Caco-2 (cell line): ENCODE data around the gene CFAP97. TPM values are rescaled to one million over a fixed set of nuclear protein-coding genes. Genes with fewer than 3 reads are reported as not detected.
"Not testable (repeated sequence)": the region's sequence is repeated elsewhere in the genome, so short reads cannot be mapped to it uniquely, and the experiment has no call there.

Experiments used
- BruUV-seq: library from RNA; stranded (reverse); fragments of 400-500 nt; replicated peaks from 2 replicates; lab custom pipeline; 2021; lab: Mats Ljungman, UMichigan
- CTCF ChIA-PET: fragments of 300-600 bp; sonication (Branson Sonifier 250); formaldehyde crosslinking; loops from one replicate; lab custom pipeline; 2022; ENCODE audit warnings: antibody characterized with exemption; lab: Charles Lee
- POLR2A ChIA-PET: fragments of 300-600 bp; sonication (Branson Sonifier 250); formaldehyde crosslinking; loops from one replicate; lab custom pipeline; 2022; ENCODE audit warnings: antibody characterized with exemption; lab: Charles Lee
- DNase-seq, 2 experiments: peaks; one replicate each; pipeline versions ENCODE4 v3.0.0 to v3.0.0-alpha.2; 2020 to 2022
- H3K27me3 ChIP-seq: replicated peaks from 2 replicates; pipeline ENCODE4 v1.6.0; 2011; ENCODE audit warnings: low read length; ENCODE audit not compliant: control insufficient read depth, insufficient read depth
- H3K36me3 ChIP-seq: 2 replicates; pipeline ENCODE4 v1.5.1; 2011; ENCODE audit warnings: low read length; ENCODE audit not compliant: control insufficient read depth, insufficient read depth
- H3K4me1 ChIP-seq: fragments of 250-450 bp; sonication (Bioruptor Pico); 2 replicates; pipeline ENCODE4 v1.5.1; 2020; ENCODE audit warnings: mild to moderate bottlenecking
- H3K4me3 ChIP-seq: 2 replicates; pipeline ENCODE4 v1.5.1; 2011; ENCODE audit warnings: low read depth, mild to moderate bottlenecking, control low read depth, low read length
- H3K9me3 ChIP-seq: fragments of 250-450 bp; sonication (Bioruptor Pico); 2 replicates; pipeline ENCODE4 v1.5.1; 2020; ENCODE audit warnings: mild to moderate bottlenecking, moderate library complexity
- H3K27ac Mint-ChIP-seq: one replicate; pipeline ENCODE4 v1.8.0; 2022; ENCODE audit warnings: mixed read lengths; ENCODE audit not compliant: unreplicated experiment
- H3K27me3 Mint-ChIP-seq: one replicate; pipeline ENCODE4 v1.8.0; 2022; ENCODE audit warnings: mixed read lengths; ENCODE audit not compliant: insufficient read depth, unreplicated experiment
- H3K36me3 Mint-ChIP-seq: one replicate; pipeline ENCODE4 v1.8.0; 2022; ENCODE audit warnings: mild to moderate bottlenecking, mixed read lengths; ENCODE audit not compliant: insufficient read depth, unreplicated experiment
- H3K4me1 Mint-ChIP-seq: one replicate; pipeline ENCODE4 v1.8.0; 2022; ENCODE audit warnings: low read depth, mixed read lengths; ENCODE audit not compliant: unreplicated experiment
- H3K4me3 Mint-ChIP-seq: one replicate; pipeline ENCODE4 v1.8.0; 2022; ENCODE audit warnings: mild to moderate bottlenecking, moderate library complexity, mixed read lengths; ENCODE audit not compliant: unreplicated experiment
- H3K9me3 Mint-ChIP-seq: one replicate; pipeline ENCODE4 v1.8.0; 2022; ENCODE audit warnings: mixed read lengths; ENCODE audit not compliant: unreplicated experiment
- intact Hi-C: fragments of 100-400 bp; cut with micrococcal nuclease; formaldehyde crosslinking; loops from one replicate; pipeline ENCODE4 v1.10.0; 2022; ENCODE audit not compliant: unreplicated experiment
- total RNA-seq: library from RNA; stranded (reverse); gene quantifications from 2 replicates; pipeline ENCODE4 v1.2.3, GENCODE V29; 2022
- TF ChIP-seq, protein P1 (sequence below), 2 experiments: fragments of 200-600 bp in 1 of 2; IDR thresholded peaks; 1 replicate in 1 of 2; 2 replicates in 1 of 2; pipeline versions ENCODE4 v1.5.1 to v1.8.0; 2011 to 2022; ENCODE audit warnings: antibody characterized with exemption in 1 of 2, control low read depth in 1 of 2, inconsistent platforms in 1 of 2, low read depth in 1 of 2, low read length in 1 of 2, mild to moderate bottlenecking in 1 of 2, moderate library complexity in 1 of 2; ENCODE audit not compliant: insufficient read depth in 1 of 2, severe bottlenecking in 1 of 2, unreplicated experiment in 1 of 2

Gene CFAP97
- total RNA-seq, 1 experiment from 2014 or later, result 20.3 TPM

DNA sequence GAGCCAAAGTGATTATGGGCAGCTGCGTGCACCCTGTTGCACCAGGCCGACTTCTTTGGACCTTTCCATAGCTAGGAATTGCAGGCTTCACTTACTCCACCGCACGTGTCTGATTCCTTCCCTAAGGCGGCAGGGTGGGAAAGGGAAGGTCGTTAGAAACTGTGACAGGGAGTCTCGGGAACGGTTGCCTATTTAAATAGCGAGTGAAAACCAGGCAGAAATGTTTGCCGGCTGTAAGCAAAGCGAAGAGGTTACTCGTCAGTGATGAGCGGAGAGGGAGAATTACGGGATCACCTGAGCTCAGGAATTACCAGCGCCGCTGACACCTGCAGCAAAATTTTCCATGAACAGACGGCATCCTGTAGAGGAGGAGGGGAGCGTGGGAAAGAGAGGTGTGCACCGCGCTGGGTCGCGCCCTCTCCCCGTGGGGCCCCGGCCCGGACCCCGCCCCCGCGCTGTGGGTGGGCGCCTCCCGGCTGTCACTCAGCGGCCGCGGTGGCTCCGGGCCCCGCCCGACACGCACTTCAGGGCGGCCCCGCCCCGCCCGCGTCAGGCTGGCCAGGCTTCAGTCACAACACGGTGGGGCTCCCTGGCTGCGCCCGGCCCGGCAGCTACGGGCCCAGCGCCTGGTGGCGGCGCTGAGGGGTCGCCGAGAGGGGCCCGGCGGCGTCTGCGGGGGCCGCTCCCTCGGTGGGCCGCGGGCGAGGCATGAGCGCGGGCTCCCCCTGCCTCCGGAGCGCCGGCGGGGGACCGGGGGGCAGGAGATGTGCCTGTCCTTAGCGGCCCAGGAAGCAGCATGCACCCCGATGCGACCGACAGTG, 5.4 kb upstream of the CFAP97 start, which contains the start of gene SNX25:
Gene SNX25 (plus strand): TSS at position 568 of the 821 bp plus-strand sequence. CDS start 229 bp downstream, at position 797.
- no peaks in the 10 kb centered on the region for H3K27me3 Mint-ChIP-seq
- Histone ChIP-seq H3K36me3 (no peaks in the 10 kb centered on the region), H3K4me3 (peak within 1 kb of the TSS; percentile 66), H3K4me1 (peaks cover 14% of the 10 kb centered on the region; the same call in 1 of the 2 replicates), H3K27me3 (no peaks in the 10 kb centered on the region), H3K9me3 (no peaks in the 10 kb centered on the region)
- DNase-seq, result peak; percentile 83 to 91
- ChIA-PET CTCF (interaction anchor here (0.5 to 0.6 kb wide), 2 partner anchors 10 to 97 kb away, joined by 3 to 7 read pairs; no protein-coding TSS in a partner anchor), POLR2A (interaction anchor here (1.0 to 1.2 kb wide), 3 partner anchors 18 to 98 kb away, joined by 3 read pairs; partner anchors contain the start of gene SLC25A4)
- BruUV-seq, result no TSS peak
- peaks cover 7% of the 10 kb centered on the region for H3K4me1 Mint-ChIP-seq
- intact Hi-C loops, result loop anchor here (1.0 to 2.0 kb wide), 2 partner anchors 60 to 188 kb away; partner anchors contain the start of gene ANKRD37
- H3K4me3 Mint-ChIP-seq, result peak within 1 kb of the TSS; percentile 94
- TF ChIP-seq, protein P1, sequence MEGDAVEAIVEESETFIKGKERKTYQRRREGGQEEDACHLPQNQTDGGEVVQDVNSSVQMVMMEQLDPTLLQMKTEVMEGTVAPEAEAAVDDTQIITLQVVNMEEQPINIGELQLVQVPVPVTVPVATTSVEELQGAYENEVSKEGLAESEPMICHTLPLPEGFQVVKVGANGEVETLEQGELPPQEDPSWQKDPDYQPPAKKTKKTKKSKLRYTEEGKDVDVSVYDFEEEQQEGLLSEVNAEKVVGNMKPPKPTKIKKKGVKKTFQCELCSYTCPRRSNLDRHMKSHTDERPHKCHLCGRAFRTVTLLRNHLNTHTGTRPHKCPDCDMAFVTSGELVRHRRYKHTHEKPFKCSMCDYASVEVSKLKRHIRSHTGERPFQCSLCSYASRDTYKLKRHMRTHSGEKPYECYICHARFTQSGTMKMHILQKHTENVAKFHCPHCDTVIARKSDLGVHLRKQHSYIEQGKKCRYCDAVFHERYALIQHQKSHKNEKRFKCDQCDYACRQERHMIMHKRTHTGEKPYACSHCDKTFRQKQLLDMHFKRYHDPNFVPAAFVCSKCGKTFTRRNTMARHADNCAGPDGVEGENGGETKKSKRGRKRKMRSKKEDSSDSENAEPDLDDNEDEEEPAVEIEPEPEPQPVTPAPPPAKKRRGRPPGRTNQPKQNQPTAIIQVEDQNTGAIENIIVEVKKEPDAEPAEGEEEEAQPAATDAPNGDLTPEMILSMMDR (IDR thresholded peaks at IDR 0.05; ENCODE audit: insufficient read depth in 1 of 2, low read depth in 1 of 2, low read length in 1 of 2, severe bottlenecking in 1 of 2, unreplicated experiment in 1 of 2), result no peak
- H3K36me3 Mint-ChIP-seq, result peaks cover 16% of the 10 kb centered on the region
- H3K9me3 Mint-ChIP-seq, result no peaks in the 10 kb centered on the region
- H3K27ac Mint-ChIP-seq, result peak within 1 kb of the TSS; percentile 79

DNA sequence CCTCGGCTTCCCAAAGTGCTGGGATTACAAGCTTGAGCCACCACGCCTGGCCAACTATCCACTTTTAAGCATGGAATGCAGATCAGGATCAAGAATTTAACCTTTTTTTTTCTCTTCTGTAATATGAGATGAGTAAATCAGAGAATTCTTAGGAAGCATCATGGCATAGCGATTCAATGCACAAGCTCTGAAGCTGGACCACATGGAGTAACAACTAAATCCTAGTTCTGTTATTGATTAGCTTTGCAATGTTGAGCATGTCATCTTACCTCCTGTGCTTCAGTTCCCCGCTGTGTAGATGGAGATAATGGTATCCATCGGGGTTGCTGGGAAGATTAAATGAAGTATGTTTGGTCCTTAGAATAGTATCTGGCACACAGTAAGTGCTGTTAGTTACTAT, 3.7 kb upstream of the CFAP97 start:
- Mint-ChIP-seq H3K36me3 (peaks cover 16% of the 10 kb centered on the region), H3K4me3 (no peak overlapping the region), H3K27ac (no peak overlapping the region), H3K27me3 (no peaks in the 10 kb centered on the region), H3K4me1 (peaks cover 7% of the 10 kb centered on the region), H3K9me3 (no peaks in the 10 kb centered on the region)
- no peak for DNase-seq
- BruUV-seq, result no TSS peak
- H3K27me3 ChIP-seq, result no peaks in the 10 kb centered on the region
- CTCF ChIA-PET, result no interaction called here
- TF ChIP-seq, protein P1 (IDR thresholded peaks at IDR 0.05; ENCODE audit: insufficient read depth in 1 of 2, low read depth in 1 of 2, low read length in 1 of 2, severe bottlenecking in 1 of 2, unreplicated experiment in 1 of 2), result no peak
- intact Hi-C loops, result no loop called here
- H3K9me3 ChIP-seq, result no peaks in the 10 kb centered on the region
- H3K4me1 ChIP-seq, result peaks cover 20% of the 10 kb centered on the region
- POLR2A ChIA-PET, result no interaction called here
- no peaks in the 10 kb centered on the region for H3K36me3 ChIP-seq
- H3K4me3 ChIP-seq, result no peak overlapping the region

DNA sequence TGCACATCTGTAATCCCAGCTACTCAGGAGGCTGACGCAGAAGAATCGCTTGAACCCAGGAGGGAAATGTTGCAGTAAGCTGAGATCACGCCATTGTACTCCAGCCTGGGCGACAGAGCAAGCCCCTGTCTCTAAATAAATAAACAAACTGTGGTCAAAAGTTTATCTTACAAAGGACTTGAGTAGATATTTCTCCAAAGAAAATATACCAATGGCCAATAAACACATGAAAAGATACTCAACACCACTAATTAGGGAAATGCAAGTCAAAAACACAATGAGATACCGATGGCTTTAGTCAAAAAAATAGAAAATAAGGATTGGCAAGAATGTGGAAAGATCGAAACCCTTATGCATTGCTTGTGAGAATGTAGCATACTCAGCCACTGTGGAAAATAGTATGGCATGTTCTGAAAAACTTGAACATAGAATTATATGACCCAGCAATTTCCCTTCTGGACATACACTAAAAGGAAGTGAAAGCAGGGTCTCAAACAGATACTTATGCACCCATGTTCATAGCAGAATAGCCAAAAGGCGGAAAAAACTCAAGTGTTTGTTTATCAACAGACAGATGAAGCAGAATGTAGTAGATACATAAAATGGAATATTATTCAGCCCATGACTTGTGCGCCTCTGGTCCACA, 2.0 kb upstream of the CFAP97 start:
- Mint-ChIP-seq H3K4me1 (peaks cover 15% of the 10 kb centered on the region), H3K27me3 (no peaks in the 10 kb centered on the region), H3K9me3 (no peaks in the 10 kb centered on the region), H3K36me3 (peaks cover 16% of the 10 kb centered on the region), H3K4me3 (no peak overlapping the region), H3K27ac (no peak overlapping the region)
- Histone ChIP-seq H3K36me3 (no peaks in the 10 kb centered on the region), H3K4me3 (no peak overlapping the region), H3K27me3 (no peaks in the 10 kb centered on the region), H3K4me1 (peaks cover 22% of the 10 kb centered on the region), H3K9me3 (no peaks in the 10 kb centered on the region)
- TF ChIP-seq, protein P1 (IDR thresholded peaks at IDR 0.05; ENCODE audit: insufficient read depth in 1 of 2, low read depth in 1 of 2, low read length in 1 of 2, severe bottlenecking in 1 of 2, unreplicated experiment in 1 of 2), result no peak
- intact Hi-C loops, result no loop called here
- POLR2A ChIA-PET, result no interaction called here
- DNase-seq, result no peak
- no TSS peak for BruUV-seq
- CTCF ChIA-PET, result no interaction called here

DNA sequence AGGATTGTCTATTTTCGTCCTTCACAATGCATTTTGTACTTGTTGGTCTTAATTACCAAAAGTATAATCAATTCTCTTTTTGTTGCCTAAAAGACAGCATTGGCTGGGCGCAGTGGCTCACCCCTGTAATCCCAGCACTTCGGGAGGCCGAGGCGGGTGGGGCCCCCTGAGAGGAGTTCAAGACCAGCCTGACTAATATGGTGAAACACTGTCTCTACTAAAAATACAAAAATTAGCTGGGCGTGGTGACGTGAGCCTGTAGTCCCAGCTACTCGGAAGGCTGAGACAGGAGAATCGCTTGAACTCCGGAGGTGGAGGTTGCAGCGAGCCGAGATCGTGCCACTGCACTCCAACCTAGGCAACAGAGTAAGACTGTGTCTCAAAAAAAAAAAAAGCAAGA, 1.3 kb upstream of the CFAP97 start:
- BruUV-seq, H3K27me3 ChIP-seq, intact Hi-C loops, H3K9me3 ChIP-seq, H3K9me3 Mint-ChIP-seq, H3K4me3 ChIP-seq, DNase-seq, POLR2A ChIA-PET, H3K27me3 Mint-ChIP-seq, H3K27ac Mint-ChIP-seq, H3K36me3 ChIP-seq: not testable (repeated sequence)
- CTCF ChIA-PET, result interaction anchor here (1.0 kb wide), 1 partner anchor 21 kb away, joined by 3 read pairs; no protein-coding TSS in a partner anchor
- Mint-ChIP-seq H3K4me1 (peaks cover 15% of the 10 kb centered on the region), H3K4me3 (peak overlapping the region; percentile 95), H3K36me3 (peaks cover 16% of the 10 kb centered on the region)
- peaks cover 22% of the 10 kb centered on the region for H3K4me1 ChIP-seq
